LHCN-M2 (cell line): Measurements from ENCODE around the gene SSTR3. TPM values are rescaled to one million over a fixed set of nuclear protein-coding genes. Genes with fewer than 3 reads are reported as not detected.

ENCODE experiments used
- DNase-seq: peaks from one replicate; pipeline ENCODE4 v3.0.0-alpha.2; 2012; ENCODE audit warnings: low read depth
- total RNA-seq: library from RNA; depleted of rRNA; stranded (reverse); fragments of >200 nt; gene quantifications from 2 replicates; pipeline ENCODE4 v1.2.3, GENCODE V29; 2014

SSTR3 gene
- total RNA-seq, 1 experiment from 2014 or later, result not detected

GRCh38 chr22:37229012-37229804 lies 16.9 kb upstream of the SSTR3 start:
- DNase-seq, result peak; percentile 69

GRCh38 chr22:37228106-37229011 lies 16.1 kb upstream of the SSTR3 start:
- DNase-seq, result no peak

- DNase-seq, result no peak
Observed at GRCh38 chr22:37226514-37226913, 14.2 kb upstream of the SSTR3 start.

- no peak for DNase-seq
Observed at GRCh38 chr22:37226087-37226486, 13.8 kb upstream of the SSTR3 start.

GRCh38 chr22:37225481-37225880 lies 13.2 kb upstream of the SSTR3 start:
- DNase-seq, result no peak

- DNase-seq, result no peak
Observed at GRCh38 chr22:37224757-37225420, 12.6 kb upstream of the SSTR3 start.

- DNase-seq, result no peak
Observed at GRCh38 chr22:37223965-37224551, 11.8 kb upstream of the SSTR3 start.

GRCh38 chr22:37222440-37222971 lies 10.2 kb upstream of the SSTR3 start:
- no peak for DNase-seq

GRCh38 chr22:37221424-37222333 lies 9.4 kb upstream of the SSTR3 start:
- DNase-seq, result no peak

- no peak for DNase-seq
Observed at GRCh38 chr22:37220543-37220981, 8.3 kb upstream of the SSTR3 start.

GRCh38 chr22:37219533-37219932 lies 7.3 kb upstream of the SSTR3 start:
- no peak for DNase-seq

- no peak for DNase-seq
Observed at GRCh38 chr22:37218771-37219411, 6.6 kb upstream of the SSTR3 start.

- DNase-seq, result no peak
Observed at GRCh38 chr22:37218399-37218770, 6.1 kb upstream of the SSTR3 start.

- DNase-seq, result no peak
Observed at GRCh38 chr22:37215890-37216289, 3.6 kb upstream of the SSTR3 start.

GRCh38 chr22:37214731-37215030 lies 2.4 kb upstream of the SSTR3 start:
- no peak for DNase-seq

- DNase-seq, result no peak
Observed at GRCh38 chr22:37213941-37214730, 1.9 kb upstream of the SSTR3 start.

- DNase-seq, result no peak
Observed at GRCh38 chr22:37213218-37213855, 1.1 kb upstream of the SSTR3 start.

GRCh38 chr22:37211866-37212173 lies 457 bp downstream of the SSTR3 start:
- DNase-seq, result no peak
